Cardiac fibroblast (primary cell): Measurements from ENCODE around the gene LRRC75B.

Experiments
- DNase-seq, 2 donors: peaks; one replicate each; pipeline versions ENCODE4 v3.0.0 to v3.0.0-alpha.2; 2010; ENCODE audit warnings: low read depth in 2 of 2
- H3K4me3 ChIP-seq, 2 donors: replicated peaks in 1 of 2; 1 replicate in 1 of 2; 2 replicates in 1 of 2; pipeline ENCODE4 v1.5.1; 2011; ENCODE audit warnings: low read depth in 2 of 2, low read length in 2 of 2, mild to moderate bottlenecking in 2 of 2, moderate library complexity in 1 of 2
- CTCF ChIP-seq: IDR thresholded peaks from one replicate; pipeline ENCODE4 v1.5.1; 2011; ENCODE audit warnings: low read depth, mild to moderate bottlenecking, low read length, inconsistent platforms

LRRC75B gene

GRCh38 chr22:24536089-24536488, 56.8 kb downstream of the LRRC75B start:
- DNase-seq, result no peak
- no peak for TF ChIP-seq CTCF
- H3K4me3 ChIP-seq, result no peak overlapping the region
